Ammon's horn (tissue), 1 donor: ENCODE measurements around the gene CDK8.
"Not testable (repeated sequence)": the region's sequence is repeated elsewhere in the genome, so short reads cannot be mapped to it uniquely, and the experiment has no call there.

Experiments
- DNase-seq: peaks from one replicate; pipeline ENCODE4 v3.0.0-alpha.2; 2016; ENCODE audit warnings: low spot score

Gene CDK8

GRCh38 chr13:26316095-26316494 is 62.2 kb downstream of the CDK8 start:
- not testable (repeated sequence) for DNase-seq

- DNase-seq, result no peak
Measured at GRCh38 chr13:26320766-26321165, 66.8 kb downstream of the CDK8 start.

GRCh38 chr13:26323127-26323526 is 69.2 kb downstream of the CDK8 start:
- no peak for DNase-seq

GRCh38 chr13:26323764-26324163 is 69.8 kb downstream of the CDK8 start:
- no peak for DNase-seq

- DNase-seq, result no peak
Measured at GRCh38 chr13:26324294-26324693, 70.4 kb downstream of the CDK8 start.

DNA sequence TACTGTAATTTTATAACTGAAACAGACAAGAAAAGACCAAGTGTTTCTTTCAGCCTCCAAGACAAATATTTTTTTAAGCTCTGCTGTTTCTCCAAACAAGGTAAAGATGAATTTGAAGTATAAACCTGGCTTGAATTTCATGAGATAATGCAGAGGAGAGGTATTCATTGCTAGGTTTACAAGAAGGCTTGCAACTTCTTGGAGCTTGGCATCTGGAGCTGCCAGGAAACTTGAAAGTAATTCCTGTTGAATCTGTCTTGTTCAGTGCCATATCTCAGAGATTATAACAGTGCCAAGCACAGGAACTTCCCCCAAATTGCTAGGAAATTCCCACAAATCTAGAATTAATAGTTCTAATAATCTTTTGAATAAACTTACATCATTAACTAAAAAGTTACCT is 70.9 kb downstream of the CDK8 start:
- DNase-seq, result no peak

- no peak for DNase-seq
Measured at GRCh38 chr13:26325876-26326275, 71.9 kb downstream of the CDK8 start.

DNA sequence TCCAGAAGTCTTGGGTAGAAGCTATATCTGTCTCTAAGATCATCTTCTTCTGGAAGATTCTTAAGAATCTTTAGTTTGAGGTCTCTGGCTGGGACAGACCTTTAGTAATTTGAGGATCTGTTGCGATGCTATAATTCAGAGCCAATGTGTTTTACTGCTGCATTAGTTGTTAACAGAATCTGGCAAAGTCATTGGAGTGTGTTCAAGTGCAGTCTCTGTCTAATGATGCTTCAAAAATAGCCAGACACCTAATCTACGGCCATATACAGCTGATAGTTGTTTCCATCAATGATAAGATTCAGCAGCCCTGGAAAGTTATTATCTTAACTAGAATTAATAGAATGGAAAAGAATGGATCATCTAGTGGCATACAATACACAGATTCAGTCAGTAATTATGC is 72.6 kb downstream of the CDK8 start:
- no peak for DNase-seq

GRCh38 chr13:26327940-26328725 is 74.2 kb downstream of the CDK8 start:
- no peak for DNase-seq

- no peak for DNase-seq
Measured at GRCh38 chr13:26335158-26335557, 81.2 kb downstream of the CDK8 start.

GRCh38 chr13:26340807-26341206 is 86.9 kb downstream of the CDK8 start:
- no peak for DNase-seq

DNA sequence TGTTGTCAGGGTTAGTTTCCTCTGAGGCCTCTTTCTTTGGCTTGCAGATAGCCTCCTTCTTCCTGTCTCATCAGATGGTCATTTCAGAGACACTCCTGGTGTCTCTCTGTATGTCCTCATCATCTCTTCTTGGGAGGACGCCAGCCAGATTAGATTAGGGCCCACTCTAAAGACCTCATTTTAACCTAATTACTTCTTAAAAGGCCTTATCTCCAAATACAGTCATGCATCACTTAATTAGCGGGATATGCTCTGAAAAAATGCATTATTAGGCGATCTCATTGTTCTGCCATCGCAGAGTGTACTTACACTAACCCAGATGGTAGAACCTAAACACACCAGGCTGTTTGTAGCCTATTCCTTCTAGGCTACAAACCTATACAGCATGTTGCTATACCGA is 89.0 kb downstream of the CDK8 start:
- DNase-seq, result no peak

GRCh38 chr13:26343816-26344215 is 89.9 kb downstream of the CDK8 start:
- DNase-seq, result no peak

DNA sequence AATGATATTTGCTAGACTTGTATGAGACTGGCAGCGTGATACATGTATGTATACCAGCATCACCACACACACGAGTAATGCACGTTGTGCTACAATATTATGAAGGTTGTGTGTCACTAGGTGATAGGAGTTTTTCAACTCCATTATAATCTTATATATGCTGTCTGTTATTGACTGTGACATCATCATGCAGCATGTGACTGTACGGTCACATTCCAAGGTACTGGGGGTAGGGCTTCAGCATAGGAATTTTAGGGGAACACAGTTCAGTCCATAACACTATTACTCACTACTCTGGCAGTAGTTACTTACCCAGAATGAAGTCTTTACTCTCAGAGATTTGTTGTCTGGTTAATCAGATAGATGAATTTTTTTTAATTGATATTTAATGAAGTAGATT is 91.1 kb downstream of the CDK8 start:
- DNase-seq, result no peak

DNA sequence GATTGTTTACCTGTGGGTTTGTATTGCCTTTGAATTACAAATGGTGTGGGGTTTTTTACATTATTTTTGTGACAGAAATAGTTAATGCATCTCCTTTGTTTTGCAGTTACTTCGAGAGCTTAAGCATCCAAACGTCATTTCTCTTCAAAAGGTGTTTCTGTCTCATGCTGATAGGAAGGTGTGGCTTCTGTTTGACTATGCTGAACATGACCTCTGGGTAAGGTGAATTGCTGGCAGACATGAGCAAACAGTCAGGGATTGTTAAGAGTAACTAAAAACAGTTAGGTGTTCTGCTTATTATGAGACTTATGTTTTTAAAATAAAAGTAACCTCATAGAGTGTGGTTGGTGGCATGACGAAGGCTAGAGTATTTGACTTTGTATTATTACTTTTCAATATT is 95.0 kb downstream of the CDK8 start:
- no peak for DNase-seq

- no peak for DNase-seq
Measured at GRCh38 chr13:26362261-26362660, 108.3 kb downstream of the CDK8 start.

- no peak for DNase-seq
Measured at GRCh38 chr13:26370553-26370952, 116.6 kb downstream of the CDK8 start.

DNA sequence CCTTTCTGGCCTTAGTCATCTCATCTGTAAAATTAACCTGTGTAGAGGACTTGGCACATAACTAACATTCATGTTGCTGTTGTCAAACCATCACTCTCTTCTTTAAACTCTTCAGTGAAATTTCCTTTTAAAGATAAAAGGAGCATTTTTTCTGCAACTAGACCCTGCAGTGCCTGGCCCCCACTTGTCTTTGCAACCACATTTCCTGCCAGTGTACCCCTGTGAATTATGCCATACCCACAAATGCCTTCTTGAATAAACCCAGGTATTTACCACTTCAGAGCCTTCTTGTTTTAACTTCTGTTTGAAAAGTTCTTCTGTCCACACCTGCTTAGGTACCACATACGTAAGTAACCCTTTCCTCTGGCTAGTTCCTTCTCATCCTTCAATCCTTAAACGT is 118.8 kb downstream of the CDK8 start:
- no peak for DNase-seq

- no peak for DNase-seq
Measured at GRCh38 chr13:26376430-26376829, 122.5 kb downstream of the CDK8 start.

DNA sequence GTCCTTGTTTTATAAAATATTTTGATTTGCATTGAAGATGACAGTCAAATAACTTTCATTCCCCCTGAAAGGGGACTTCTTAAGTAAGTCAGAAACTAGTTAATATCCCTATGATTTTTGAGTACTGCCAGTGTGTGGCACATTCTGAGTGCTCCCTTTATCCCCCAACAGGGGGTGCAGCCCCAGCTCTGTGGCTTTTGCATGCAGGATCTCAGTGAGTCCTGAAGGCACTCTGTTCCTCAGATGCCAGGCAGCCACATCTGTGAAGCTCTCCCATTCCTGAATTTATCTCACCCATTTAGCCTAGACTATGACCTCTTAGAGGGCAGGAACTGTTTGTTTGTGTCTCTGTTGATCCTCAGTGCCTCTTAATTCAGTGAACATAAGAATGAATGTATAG is 123.1 kb downstream of the CDK8 start:
- no peak for DNase-seq

- DNase-seq, result peak; percentile 29
Measured at GRCh38 chr13:26378116-26378515, 124.2 kb downstream of the CDK8 start.

- DNase-seq, result no peak
Measured at GRCh38 chr13:26379831-26380230, 125.9 kb downstream of the CDK8 start.

DNA sequence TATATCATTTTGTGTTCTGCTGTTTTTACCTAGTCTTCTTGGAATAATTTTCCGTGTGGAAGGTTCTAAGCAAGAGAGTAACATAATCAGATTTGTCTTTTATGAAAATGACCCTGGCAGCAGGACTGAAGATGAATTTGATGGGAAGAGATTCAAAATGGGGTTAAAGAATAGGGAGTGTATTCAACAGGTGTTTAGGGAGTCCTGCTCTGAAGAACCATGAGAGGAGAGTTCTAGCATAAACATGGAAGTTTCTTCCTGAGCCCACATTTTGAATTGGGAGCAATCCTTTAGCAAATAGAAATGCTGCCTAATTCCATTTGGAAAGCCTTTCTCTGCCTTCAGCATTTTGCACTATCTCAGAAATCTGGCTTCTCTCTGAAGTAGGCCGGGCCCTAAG is 127.0 kb downstream of the CDK8 start:
- DNase-seq, result no peak

- DNase-seq, result no peak
Measured at GRCh38 chr13:26382366-26382765, 128.4 kb downstream of the CDK8 start.
